RWPE2 (cell line): Measurements from ENCODE around the gene PARP6.

Source experiments
- ATAC-seq: fragments of 200-7000 bp; cut with Tn5 transposase; 3 replicates; pipeline ENCODE4 v1.9.1; 2021; ENCODE audit warnings: low read depth
- DNase-seq: peaks from one replicate; pipeline ENCODE4 v3.0.0-alpha.2; 2020; ENCODE audit warnings: low spot score
- H3K27ac ChIP-seq: fragments of 450-650 bp; 2 replicates; pipeline ENCODE4 v1.5.1; 2017; ENCODE audit warnings: mild to moderate bottlenecking; ENCODE audit not compliant: poor library complexity, severe bottlenecking
- H3K27me3 ChIP-seq: fragments of 250-450 bp; sonication (Bioruptor Pico); 2 replicates; pipeline ENCODE4 v1.5.1; 2021; ENCODE audit warnings: mild to moderate bottlenecking, moderate library complexity; ENCODE audit not compliant: insufficient read depth, poor library complexity, severe bottlenecking
- H3K36me3 ChIP-seq: fragments of 250-450 bp; sonication (Bioruptor Pico); 2 replicates; pipeline ENCODE4 v1.5.1; 2020; ENCODE audit warnings: low read depth, mild to moderate bottlenecking, moderate library complexity
- H3K4me1 ChIP-seq: fragments of 250-450 bp; sonication (Bioruptor Pico); 2 replicates; pipeline ENCODE4 v1.5.1; 2021; ENCODE audit warnings: mild to moderate bottlenecking, moderate library complexity; ENCODE audit not compliant: insufficient read depth, poor library complexity, severe bottlenecking
- H3K4me3 ChIP-seq: fragments of 250-450 bp; sonication (Bioruptor Pico); 2 replicates; pipeline ENCODE4 v1.5.1; 2021; ENCODE audit warnings: mild to moderate bottlenecking, moderate library complexity; ENCODE audit not compliant: severe bottlenecking
- H3K9me3 ChIP-seq: fragments of 250-450 bp; sonication (Bioruptor Pico); 2 replicates; pipeline ENCODE4 v1.5.1; 2021; ENCODE audit warnings: mild to moderate bottlenecking, moderate library complexity; ENCODE audit not compliant: severe bottlenecking
- CTCF ChIP-seq: fragments of 450-650 bp; IDR thresholded peaks from one replicate; pipeline ENCODE4 v1.5.1; 2017; ENCODE audit warnings: mild to moderate bottlenecking, moderate library complexity; ENCODE audit not compliant: poor library complexity, severe bottlenecking

PARP6 gene

DNA sequence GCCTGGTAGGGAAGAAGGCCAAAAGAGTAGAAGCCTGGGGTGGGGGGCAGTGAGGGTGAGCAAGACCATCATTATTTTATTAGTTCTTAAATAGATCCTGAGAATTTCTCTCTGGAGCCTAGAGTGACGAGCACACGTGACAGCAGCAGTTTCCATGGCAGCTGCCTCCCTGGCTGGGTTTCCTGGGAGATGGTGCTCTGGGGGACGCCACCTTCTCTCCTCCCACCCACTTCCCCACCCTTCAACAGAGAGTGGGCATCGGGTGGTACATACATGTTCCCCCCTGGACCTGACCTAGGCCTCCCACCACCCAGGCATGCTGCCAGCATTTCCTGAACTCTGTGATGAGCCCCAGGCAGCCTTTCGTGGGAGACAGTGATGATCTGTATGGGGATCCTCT is 34.7 kb upstream of the PARP6 start:
- Histone ChIP-seq H3K27me3 (no peaks in the 10 kb centered on the region), H3K36me3 (no peaks in the 10 kb centered on the region), H3K27ac (no peak overlapping the region), H3K4me1 (no peaks in the 10 kb centered on the region), H3K4me3 (no peak overlapping the region), H3K9me3 (no peaks in the 10 kb centered on the region)
- DNase-seq (peak; percentile 57), ATAC-seq (peak; percentile 6; the same call in 1 of the 3 replicates)
- TF ChIP-seq CTCF, result no peak

DNA sequence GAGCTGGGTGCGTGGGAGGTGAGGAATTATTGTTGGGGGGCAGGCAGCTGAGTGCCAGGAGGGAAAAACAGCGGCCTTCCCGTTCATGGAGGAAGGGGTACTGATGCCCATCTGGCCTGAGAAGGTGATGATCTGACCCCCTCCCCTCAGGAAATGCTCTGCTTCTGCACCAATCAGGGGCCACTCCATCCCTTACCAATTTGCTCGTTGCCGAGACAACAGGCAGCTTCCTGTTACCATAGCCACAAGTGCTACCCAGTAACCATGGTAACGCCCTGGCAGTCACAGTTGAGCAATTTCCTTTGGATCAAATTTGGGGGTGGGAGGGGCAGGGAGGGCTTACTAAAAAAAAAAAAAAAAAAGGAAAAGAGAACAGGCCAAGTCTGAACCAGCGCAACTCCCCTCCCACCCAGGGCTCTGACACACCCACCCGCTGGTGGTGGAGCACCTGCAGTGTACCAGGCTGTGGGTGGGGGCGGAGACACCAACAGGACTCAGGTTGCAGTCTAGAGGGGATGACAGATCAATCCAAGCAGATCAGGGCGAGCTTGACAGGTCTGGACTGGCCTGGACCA is 33.9 kb upstream of the PARP6 start:
- Histone ChIP-seq H3K27me3 (no peaks in the 10 kb centered on the region), H3K9me3 (no peaks in the 10 kb centered on the region), H3K36me3 (no peaks in the 10 kb centered on the region), H3K27ac (no peak overlapping the region), H3K4me1 (no peaks in the 10 kb centered on the region), H3K4me3 (no peak overlapping the region)
- peak; percentile 70 for DNase-seq
- ATAC-seq, result peak; percentile 60
- TF ChIP-seq CTCF, result no peak

DNA sequence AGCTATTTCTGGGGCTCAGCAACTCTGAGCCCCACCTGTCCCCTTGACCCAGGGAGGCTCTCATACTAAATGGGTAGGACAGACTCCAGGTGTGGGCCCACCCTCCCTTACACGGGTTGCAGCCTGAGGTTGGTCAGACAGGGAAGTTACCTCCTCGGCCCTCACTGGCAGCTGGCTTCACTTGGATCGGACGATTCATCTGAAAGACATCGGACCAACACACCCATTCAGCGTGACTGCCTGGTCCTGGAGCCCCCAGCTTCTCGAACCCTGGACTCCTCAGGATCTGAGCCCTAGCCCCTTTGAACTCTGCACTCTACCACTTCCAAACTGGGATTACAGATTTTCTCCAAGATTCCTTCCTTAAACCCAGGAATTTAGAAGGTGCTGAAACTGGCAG is 32.2 kb upstream of the PARP6 start:
- no peaks in the 10 kb centered on the region for H3K36me3 ChIP-seq
- no peaks in the 10 kb centered on the region for H3K27me3 ChIP-seq
- no peak for ATAC-seq
- no peak overlapping the region for H3K27ac ChIP-seq
- no peaks in the 10 kb centered on the region for H3K9me3 ChIP-seq
- H3K4me3 ChIP-seq, result no peak overlapping the region
- no peak for TF ChIP-seq CTCF
- peak; percentile 60 for DNase-seq
- H3K4me1 ChIP-seq, result no peaks in the 10 kb centered on the region

DNA sequence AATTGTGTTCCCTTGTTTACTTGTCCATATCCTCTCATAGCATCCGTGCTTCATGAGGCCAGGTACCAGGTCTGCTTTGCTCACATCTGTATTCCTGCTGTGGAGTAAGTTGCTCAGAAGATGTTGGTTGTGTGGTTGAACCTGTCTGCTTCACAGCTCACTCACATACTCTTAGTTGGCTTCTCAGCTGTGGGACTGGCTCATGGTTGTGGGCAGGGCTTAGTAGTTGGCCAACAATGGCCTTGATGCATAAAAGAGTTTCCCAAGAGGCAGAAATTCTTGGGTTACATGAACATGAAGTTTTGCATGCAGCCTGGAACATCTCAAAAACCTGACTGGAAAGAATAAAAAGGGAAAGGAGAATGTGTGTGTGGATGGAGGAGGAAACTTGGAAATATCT is 30.6 kb upstream of the PARP6 start:
- Histone ChIP-seq H3K9me3 (no peaks in the 10 kb centered on the region), H3K4me1 (no peaks in the 10 kb centered on the region), H3K27ac (no peak overlapping the region), H3K27me3 (no peaks in the 10 kb centered on the region), H3K36me3 (no peaks in the 10 kb centered on the region), H3K4me3 (no peak overlapping the region)
- no peak for TF ChIP-seq CTCF
- no peak for ATAC-seq
- peak; percentile 11 for DNase-seq

DNA sequence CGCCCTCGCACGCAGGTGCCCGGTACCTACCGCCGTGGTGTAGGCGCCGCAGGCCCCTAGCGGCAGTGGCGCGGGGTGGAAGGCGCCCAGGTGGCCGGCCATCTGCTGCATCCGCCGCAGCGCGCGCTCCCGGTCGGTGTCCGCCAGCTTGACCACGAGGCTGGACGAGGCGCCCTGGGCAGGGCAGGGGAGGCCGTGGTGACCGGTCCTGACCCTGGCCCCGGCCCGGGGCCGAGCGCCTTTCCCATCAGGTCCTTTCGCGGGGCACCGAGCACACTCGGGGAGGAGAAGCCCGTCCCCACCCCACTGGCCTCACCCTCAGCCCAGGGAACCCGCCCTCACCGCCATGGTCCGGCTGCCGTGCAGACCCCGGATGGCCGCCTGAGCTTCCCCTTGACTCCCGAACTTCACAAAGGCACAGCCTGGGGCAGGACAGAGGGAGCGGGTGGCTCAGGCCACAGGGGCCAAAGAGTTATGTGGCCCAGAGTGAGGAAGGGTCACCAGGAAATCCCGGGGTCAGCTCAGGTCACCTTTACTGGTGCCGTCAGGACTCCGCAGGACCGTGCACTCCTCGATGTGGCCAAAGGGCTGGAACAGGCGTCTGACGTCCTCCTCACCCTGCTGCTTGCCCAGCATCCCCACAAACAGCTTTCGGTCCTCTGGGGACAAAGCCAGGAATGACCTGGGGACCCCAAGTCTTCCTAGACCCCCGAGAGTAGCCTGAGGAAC is 17.4 kb upstream of the PARP6 start:
- no peak for TF ChIP-seq CTCF
- H3K9me3 ChIP-seq, result no peaks in the 10 kb centered on the region

More for the DNA sequence above, 17.4 kb upstream of the PARP6 start:
- DNase-seq, result peak; percentile 74
- Histone ChIP-seq H3K4me1 (peaks cover 3% of the 10 kb centered on the region), H3K27ac (no peak overlapping the region), H3K27me3 (no peaks in the 10 kb centered on the region), H3K4me3 (no peak overlapping the region), H3K36me3 (no peaks in the 10 kb centered on the region)
- ATAC-seq, result no peak
